AG04450 (cell line): ENCODE measurements around the gene USF3. TPM values are rescaled to one million over a fixed set of nuclear protein-coding genes. Genes with fewer than 3 reads are reported as not detected.

Experiments used
- CTCF ChIA-PET: fragments of 300-600, 350-600 bp; formaldehyde crosslinking; extraction: SDS; loops from one replicate; lab custom pipeline; 2022; ENCODE audit warnings: antibody characterized with exemption, inconsistent platforms; lab: Charles Lee
- POLR2A ChIA-PET: fragments of 350-600 bp; formaldehyde crosslinking; extraction: SDS; loops from one replicate; lab custom pipeline; 2021; ENCODE audit warnings: antibody characterized with exemption, inconsistent platforms; lab: Yijun Ruan, JAX
- DNase-seq: peaks from one replicate; pipeline ENCODE4 v3.0.0-alpha.2; 2011; ENCODE audit warnings: low read depth, low spot score
- H3K27ac ChIP-seq: one replicate; pipeline ENCODE4 v1.5.1; 2012; ENCODE audit warnings: low read depth, low read length, control low read depth
- H3K27me3 ChIP-seq: one replicate; pipeline ENCODE4 v1.6.0; 2012; ENCODE audit warnings: low read length; ENCODE audit not compliant: control insufficient read depth, insufficient read depth
- H3K4me3 ChIP-seq: 2 replicates; pipeline ENCODE4 v1.5.1; 2011; ENCODE audit warnings: mild to moderate bottlenecking, low read depth, low read length, control low read depth
- H3K9me3 ChIP-seq: 2 replicates; pipeline ENCODE4 v1.5.1; 2012; ENCODE audit warnings: low read length; ENCODE audit not compliant: control insufficient read depth, insufficient read depth
- polyA plus RNA-seq: library from polyadenylated mRNA; depleted of rRNA; stranded (reverse); fragments of >200 nt; gene quantifications from 2 replicates; pipeline ENCODE4 v1.2.3, GENCODE V29; 2011
- TF ChIP-seq, protein P1 (sequence below): IDR thresholded peaks from 2 replicates; pipeline ENCODE4 v1.5.1; 2011; ENCODE audit warnings: low read depth, low read length, control low read depth, inconsistent platforms

Gene USF3
- polyA plus RNA-seq, 1 experiment, result 15.4 TPM

DNA sequence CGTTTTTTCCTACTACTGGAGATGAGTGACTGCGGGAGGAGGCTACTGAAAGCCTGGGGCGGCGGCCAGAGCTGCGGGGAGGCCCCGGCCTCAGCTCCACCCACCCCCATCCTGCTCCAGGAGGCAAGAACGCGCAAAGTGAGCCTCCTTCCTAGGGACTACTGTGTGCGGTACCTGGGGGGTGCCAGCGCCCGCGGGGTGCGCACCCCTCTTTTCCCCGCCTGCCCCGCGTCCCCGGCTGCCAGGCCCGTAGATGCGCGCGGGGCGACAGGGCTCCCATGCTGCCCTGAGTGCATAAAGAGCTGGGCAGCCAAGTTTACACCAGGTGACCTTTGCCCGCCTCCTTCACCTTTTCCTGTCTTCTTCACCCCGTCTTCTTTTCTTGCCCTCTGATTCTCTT is 2.5 kb upstream of the USF3 start:
- H3K9me3 ChIP-seq, result no peaks in the 10 kb centered on the region; the same call in 1 of the 2 replicates
- H3K27ac ChIP-seq, result no peak overlapping the region
- POLR2A ChIA-PET, result no interaction called here

GRCh38 chr3:113698213-113698742 is 1.8 kb upstream of the USF3 start:
- CTCF ChIA-PET, result interaction anchor here (0.7 to 1.1 kb wide), 3 partner anchors 38 to 64 kb away, joined by 3 to 4 read pairs (median 3); no protein-coding TSS in a partner anchor
- no peak overlapping the region for H3K4me3 ChIP-seq
- TF ChIP-seq, protein P1, sequence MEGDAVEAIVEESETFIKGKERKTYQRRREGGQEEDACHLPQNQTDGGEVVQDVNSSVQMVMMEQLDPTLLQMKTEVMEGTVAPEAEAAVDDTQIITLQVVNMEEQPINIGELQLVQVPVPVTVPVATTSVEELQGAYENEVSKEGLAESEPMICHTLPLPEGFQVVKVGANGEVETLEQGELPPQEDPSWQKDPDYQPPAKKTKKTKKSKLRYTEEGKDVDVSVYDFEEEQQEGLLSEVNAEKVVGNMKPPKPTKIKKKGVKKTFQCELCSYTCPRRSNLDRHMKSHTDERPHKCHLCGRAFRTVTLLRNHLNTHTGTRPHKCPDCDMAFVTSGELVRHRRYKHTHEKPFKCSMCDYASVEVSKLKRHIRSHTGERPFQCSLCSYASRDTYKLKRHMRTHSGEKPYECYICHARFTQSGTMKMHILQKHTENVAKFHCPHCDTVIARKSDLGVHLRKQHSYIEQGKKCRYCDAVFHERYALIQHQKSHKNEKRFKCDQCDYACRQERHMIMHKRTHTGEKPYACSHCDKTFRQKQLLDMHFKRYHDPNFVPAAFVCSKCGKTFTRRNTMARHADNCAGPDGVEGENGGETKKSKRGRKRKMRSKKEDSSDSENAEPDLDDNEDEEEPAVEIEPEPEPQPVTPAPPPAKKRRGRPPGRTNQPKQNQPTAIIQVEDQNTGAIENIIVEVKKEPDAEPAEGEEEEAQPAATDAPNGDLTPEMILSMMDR, result no peak
- POLR2A ChIA-PET, result interaction anchor here (0.7 to 0.9 kb wide), 2 partner anchors 37 to 185 kb away, joined by 3 to 5 read pairs; no protein-coding TSS in a partner anchor
- DNase-seq, result no peak
- no peaks in the 10 kb centered on the region for H3K27me3 ChIP-seq
- H3K27ac ChIP-seq, result peak overlapping the region; percentile 57
- H3K9me3 ChIP-seq, result no peaks in the 10 kb centered on the region; the same call in 1 of the 2 replicates

More for the DNA sequence above, 2.5 kb upstream of the USF3 start:
- no peak for DNase-seq
- Histone ChIP-seq H3K27me3 (no peaks in the 10 kb centered on the region), H3K4me3 (peak overlapping the region; percentile 27; the same call in 1 of the 2 replicates)
- CTCF ChIA-PET, result interaction anchor here (1.0 to 1.1 kb wide), 3 partner anchors 12 to 46 kb away, joined by 3 to 5 read pairs (median 4); no protein-coding TSS in a partner anchor
- TF ChIP-seq, protein P1, result no peak

- peak overlapping the region; percentile 73 for H3K27ac ChIP-seq
- POLR2A ChIA-PET, result interaction anchor here (0.9 kb wide), 1 partner anchor 38 kb away, joined by 3 read pairs; no protein-coding TSS in a partner anchor
- no peaks in the 10 kb centered on the region; the same call in 1 of the 2 replicates for H3K9me3 ChIP-seq
- DNase-seq, result no peak
- CTCF ChIA-PET, result interaction anchor here (1.0 kb wide), 1 partner anchor 39 kb away, joined by 3 read pairs; no protein-coding TSS in a partner anchor
- no peaks in the 10 kb centered on the region for H3K27me3 ChIP-seq
- peak overlapping the region; percentile 86 for H3K4me3 ChIP-seq
- TF ChIP-seq, protein P1, result no peak
These were observed 1.2 kb upstream of the USF3 start for GRCh38 chr3:113697500-113698090.

GRCh38 chr3:113696658-113697499 is 437 bp upstream of the USF3 start:
- Histone ChIP-seq H3K9me3 (no peaks in the 10 kb centered on the region; the same call in 1 of the 2 replicates), H3K4me3 (peak overlapping the region; percentile 86), H3K27ac (peak overlapping the region; percentile 73), H3K27me3 (no peaks in the 10 kb centered on the region)
- TF ChIP-seq, protein P1, result peak; percentile 27
- ChIA-PET CTCF (interaction anchor here (0.7 to 0.8 kb wide), 2 partner anchors 28 to 64 kb away, joined by 3 to 5 read pairs; no protein-coding TSS in a partner anchor), POLR2A (interaction anchor here (0.6 to 1.8 kb wide), 7 partner anchors 11 to 182 kb away, joined by 3 to 5 read pairs (median 3); partner anchors contain the start of gene SPICE1)
- DNase-seq, result peak; percentile 98
